ENCODE results near the gene CXCL14. TPM values are rescaled to one million over a fixed set of nuclear protein-coding genes. Genes with fewer than 3 reads are reported as not detected.

CXCL14 gene
- total and polyA plus RNA-seq, 2 experiments from 2014 or later = 1.7 TPM; not detected in 1

- no peak overlapping the region for H3K27ac Mint-ChIP-seq
- no peak for ATAC-seq
These were observed 10.5 kb downstream of the CXCL14 start for GRCh38 chr5:135568246-135568645.

More at GRCh38 chr5:135568246-135568645, 10.5 kb downstream of the CXCL14 start:
- H2AFZ ChIP-seq = no peak overlapping the region
- peaks cover 42% of the 10 kb centered on the region for H3K4me1 Mint-ChIP-seq
- H3K9me3 Mint-ChIP-seq = no peaks in the 10 kb centered on the region
- H3K9me2 ChIP-seq (ENCODE audit: insufficient read depth) = no peaks in the 10 kb centered on the region
- no peaks in the 10 kb centered on the region for H3K79me2 ChIP-seq (replicated peaks; ENCODE audit: insufficient read depth)
- 0 out of 2 replicates have a peak, but pooled peaks cover 8% of the 10 kb centered on the region for H3K27me3 ChIP-seq (ENCODE audit: insufficient read depth)
- TF ChIP-seq ZNF462 (CRISPR knock-in tag; IDR thresholded peaks at IDR 0.05) (no peak), CTCF (conservative IDR thresholded peaks at IDR 0.05; ENCODE audit: low read depth in 2 of 2) (no peak), EZH2phosphoT487 (IDR thresholded peaks at IDR 0.05; ENCODE audit: unreplicated experiment) (no peak), REST (IDR thresholded peaks at IDR 0.05; ENCODE audit: unreplicated experiment) (no peak), ETS1 (IDR thresholded peaks at IDR 0.05) (no peak), CREB1 (CRISPR knock-in tag; IDR thresholded peaks at IDR 0.05; ENCODE audit: low read depth) (no peak), NANOG (IDR thresholded peaks at IDR 0.05; ENCODE audit: borderline replicate concordance) (no peak), EZH2 (IDR thresholded peaks at IDR 0.05; ENCODE audit: low read depth, unreplicated experiment) (no peak), STAT1 (IDR thresholded peaks at IDR 0.05; ENCODE audit: unreplicated experiment) (no peak), ZNF114 (CRISPR knock-in tag; IDR thresholded peaks at IDR 0.05) (no peak), ZNF331 (CRISPR knock-in tag; IDR thresholded peaks at IDR 0.05; ENCODE audit: low read depth) (no peak), JUNB (IDR thresholded peaks at IDR 0.05; ENCODE audit: unreplicated experiment) (no peak), POLR2AphosphoS5 (IDR thresholded peaks at IDR 0.05; ENCODE audit: low read depth) (no peak)
- no peaks in the 10 kb centered on the region for H4K20me1 ChIP-seq (replicated peaks; ENCODE audit: insufficient read depth)
- no peaks in the 10 kb centered on the region for H3K36me3 Mint-ChIP-seq (ENCODE audit: low read depth)
- H3K4me1 ChIP-seq (ENCODE audit: insufficient read depth) = peaks cover 21% of the 10 kb centered on the region
- H3K4me3 Mint-ChIP-seq = no peak overlapping the region
- H3F3A ChIP-seq (replicated peaks; ENCODE audit: low read depth) = no peaks in the 10 kb centered on the region
- no peak for DNase-seq (ENCODE audit: low spot score)
- H3K4me2 ChIP-seq = no peak overlapping the region
- H3K27me3 Mint-ChIP-seq (ENCODE audit: insufficient read depth, low read depth, poor library complexity) = peaks cover 32% of the 10 kb centered on the region
- H3K4me3 ChIP-seq = no peak overlapping the region
- no peaks in the 10 kb centered on the region for H3K36me3 ChIP-seq (ENCODE audit: insufficient read depth)
- no peak overlapping the region for H3K27ac ChIP-seq (ENCODE audit: low read depth)
